IPS-NIHi11 (cell line): ENCODE measurements around the gene THOC7.

ENCODE experiments used
- DNase-seq: peaks from one replicate; pipeline ENCODE4 v3.0.0; 2012; ENCODE audit warnings: mixed read lengths, low spot score

The THOC7 gene

GRCh38 chr3:63845215-63845614 is 18.4 kb downstream of the THOC7 start:
- DNase-seq: no peak

- no peak for DNase-seq
These were observed 21.5 kb downstream of the THOC7 start for GRCh38 chr3:63842127-63842526.

- no peak for DNase-seq
These were observed 21.9 kb downstream of the THOC7 start for GRCh38 chr3:63841704-63842103.

- no peak for DNase-seq
These were observed 31.2 kb downstream of the THOC7 start for GRCh38 chr3:63832395-63832794.

GRCh38 chr3:63830526-63830925 is 33.1 kb downstream of the THOC7 start:
- DNase-seq: no peak

GRCh38 chr3:63824309-63824708 is 39.3 kb downstream of the THOC7 start:
- no peak for DNase-seq

GRCh38 chr3:63819151-63819398 is 44.5 kb downstream of the THOC7 start, which contains the start of gene C3orf49:
TSS of gene C3orf49 (plus strand) at chr3:63819299. CDS start at chr3:63819472, 173 bp downstream.
- DNase-seq: no peak

- DNase-seq: peak; percentile 66
These were observed 45.1 kb downstream of the THOC7 start for GRCh38 chr3:63818282-63819150.

- DNase-seq: no peak
These were observed 46.4 kb downstream of the THOC7 start for GRCh38 chr3:63817225-63817624.

GRCh38 chr3:63814237-63814636 is 49.4 kb downstream of the THOC7 start:
- DNase-seq: no peak

GRCh38 chr3:63809607-63810006 is 54.0 kb downstream of the THOC7 start:
- DNase-seq: no peak

GRCh38 chr3:63808633-63809032 is 55.0 kb downstream of the THOC7 start:
- no peak for DNase-seq

GRCh38 chr3:63807961-63808565 is 55.5 kb downstream of the THOC7 start:
- no peak for DNase-seq

GRCh38 chr3:63803911-63804310 is 59.7 kb downstream of the THOC7 start:
- DNase-seq: no peak

GRCh38 chr3:63800097-63800496 is 63.5 kb downstream of the THOC7 start:
- no peak for DNase-seq

GRCh38 chr3:63798949-63799348 is 64.7 kb downstream of the THOC7 start:
- DNase-seq: no peak

GRCh38 chr3:63798544-63798943 is 65.1 kb downstream of the THOC7 start:
- no peak for DNase-seq

- no peak for DNase-seq
These were observed 68.2 kb downstream of the THOC7 start for GRCh38 chr3:63795438-63795837.

- no peak for DNase-seq
These were observed 71.6 kb downstream of the THOC7 start for GRCh38 chr3:63791974-63792373.
